Stimulated activated CD4-positive, alpha-beta T cell treated with anti-CD3 and anti-CD28 coated beads, TNF-alpha, amount 100 ng/mL, for 4 hours (primary cell): ENCODE data around the gene NANP.
"Not testable (repeated sequence)": the region's sequence is repeated elsewhere in the genome, so short reads cannot be mapped to it uniquely, and the experiment has no call there.

ENCODE experiments used
- DNase-seq, 3 experiments: peaks; one replicate each; pipeline ENCODE4 v3.0.0-alpha.2; 2020; ENCODE audit warnings: low read depth in 3 of 3

Gene NANP, protein sequence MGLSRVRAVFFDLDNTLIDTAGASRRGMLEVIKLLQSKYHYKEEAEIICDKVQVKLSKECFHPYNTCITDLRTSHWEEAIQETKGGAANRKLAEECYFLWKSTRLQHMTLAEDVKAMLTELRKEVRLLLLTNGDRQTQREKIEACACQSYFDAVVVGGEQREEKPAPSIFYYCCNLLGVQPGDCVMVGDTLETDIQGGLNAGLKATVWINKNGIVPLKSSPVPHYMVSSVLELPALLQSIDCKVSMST

GRCh38 chr20:25623736-25624499 is at the start of gene NANP:
NANP (minus strand) TSS chr20:25624014; CDS start chr20:25623948, 66 bp downstream.
- DNase-seq, result peak; percentile 71 to 77 (median 74)

DNA sequence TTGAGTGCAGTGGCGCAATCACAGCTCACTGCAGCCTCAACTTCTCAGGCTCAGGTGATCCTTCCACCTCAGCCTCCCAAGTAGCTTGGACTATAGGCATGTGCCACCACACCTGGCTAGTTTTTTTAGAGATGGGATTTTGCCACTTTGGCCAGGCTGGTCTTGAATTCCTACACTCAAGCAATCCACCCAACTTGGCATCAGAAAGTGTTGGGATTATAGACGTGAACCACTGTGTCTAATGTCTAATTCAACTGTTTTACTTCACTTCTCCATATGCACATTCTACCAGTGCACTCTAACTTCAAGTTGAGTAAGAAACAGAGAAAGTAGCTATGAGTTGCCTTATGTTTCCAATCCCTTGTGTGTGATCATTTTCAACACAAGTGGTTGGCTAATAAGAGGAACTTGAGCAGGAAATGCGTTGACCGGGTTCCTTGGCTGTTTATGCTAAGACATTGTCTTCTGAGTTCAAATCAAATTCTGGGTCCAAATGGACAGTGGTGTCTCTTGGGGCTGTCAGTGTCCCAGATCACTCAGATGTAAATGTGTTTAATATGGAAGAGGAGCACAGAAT is 48.9 kb upstream of the NANP start:
- DNase-seq, result no peak

GRCh38 chr20:25669826-25670422 is 46.1 kb upstream of the NANP start:
- no peak for DNase-seq

DNA sequence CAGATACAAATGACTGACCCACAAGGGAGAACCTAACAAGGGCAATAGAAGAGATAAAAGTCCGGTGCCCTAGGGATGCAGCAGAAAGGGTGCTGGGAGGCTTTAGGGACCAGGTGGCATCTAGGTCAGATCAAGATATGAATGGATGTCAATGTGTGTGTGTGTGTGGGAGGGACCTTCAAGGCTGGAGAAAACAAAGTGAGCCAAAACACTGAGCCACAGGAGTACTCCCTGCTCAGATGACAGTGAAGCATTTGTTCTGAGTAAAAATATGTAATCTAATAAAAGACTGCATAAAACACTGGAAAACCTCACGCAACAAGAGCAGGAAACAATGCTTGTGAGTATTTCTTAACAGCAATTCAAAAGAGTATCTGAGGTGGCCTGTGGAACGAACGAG is 44.6 kb upstream of the NANP start:
- no peak for DNase-seq

DNA sequence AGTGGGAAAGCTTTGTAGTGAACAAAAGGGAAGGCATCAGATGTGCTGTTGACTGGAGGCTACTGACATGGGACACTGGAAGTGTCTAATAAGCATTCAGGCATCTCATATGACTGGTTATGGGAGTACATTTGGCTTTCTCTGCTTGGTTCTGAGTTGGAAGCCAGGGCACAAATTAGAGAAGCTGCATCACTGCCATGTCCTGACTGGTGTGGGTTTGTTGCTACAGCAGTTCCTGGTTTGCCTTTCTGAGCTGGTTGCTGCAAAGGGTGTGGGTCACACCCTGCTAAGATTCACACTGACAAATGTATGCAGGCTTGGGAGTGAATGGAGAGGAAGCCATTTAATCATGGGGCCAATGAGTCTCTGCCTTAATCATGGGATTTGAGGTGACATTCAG is 36.2 kb upstream of the NANP start:
- no peak for DNase-seq

GRCh38 chr20:25654487-25654886 is 30.7 kb upstream of the NANP start:
- no peak for DNase-seq

- DNase-seq, result not testable (repeated sequence)
Measured at GRCh38 chr20:25652866-25653265, 29.1 kb upstream of the NANP start.

GRCh38 chr20:25644814-25645213 is 21.0 kb upstream of the NANP start:
- no peak for DNase-seq

DNA sequence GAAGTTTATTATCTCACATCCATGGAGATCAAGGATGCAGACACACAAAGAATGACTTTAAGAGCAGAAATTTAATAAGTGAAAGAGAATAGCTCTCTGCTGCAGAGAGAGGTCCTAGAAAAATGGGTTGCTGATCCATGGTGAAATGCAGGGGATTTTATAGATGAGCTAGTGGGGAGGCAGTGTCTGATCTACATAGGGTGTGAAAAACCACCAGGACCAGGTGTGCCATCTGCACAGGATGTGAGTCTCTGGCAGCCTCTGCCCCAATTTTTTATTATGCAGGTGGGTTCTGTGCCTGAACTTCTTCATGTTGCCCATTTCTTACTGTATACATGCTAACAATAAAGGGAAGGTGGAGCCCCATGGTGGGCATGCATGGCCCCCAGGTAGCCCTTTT is 19.9 kb upstream of the NANP start:
- DNase-seq, result no peak

DNA sequence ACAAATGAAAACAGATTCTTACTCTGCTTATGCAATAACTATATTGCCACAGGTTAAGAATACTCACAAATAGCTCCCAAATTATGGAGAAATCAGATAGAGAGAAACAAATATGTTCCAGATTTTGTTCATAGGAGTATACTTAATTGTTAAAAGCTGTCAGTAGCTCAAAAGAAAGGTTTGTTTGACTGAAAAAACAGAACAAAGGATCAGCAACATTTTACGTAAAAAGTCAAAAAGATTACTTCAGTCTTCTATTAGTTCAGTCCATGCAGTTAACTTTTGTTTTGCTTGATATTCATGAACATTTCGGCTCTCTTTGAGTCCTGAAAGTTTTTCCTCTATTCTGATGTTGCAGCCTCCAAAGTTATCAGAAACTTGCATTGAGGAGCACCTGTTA is 13.4 kb upstream of the NANP start:
- no peak for DNase-seq

GRCh38 chr20:25632940-25633790 is 9.4 kb upstream of the NANP start:
- DNase-seq, result no peak

DNA sequence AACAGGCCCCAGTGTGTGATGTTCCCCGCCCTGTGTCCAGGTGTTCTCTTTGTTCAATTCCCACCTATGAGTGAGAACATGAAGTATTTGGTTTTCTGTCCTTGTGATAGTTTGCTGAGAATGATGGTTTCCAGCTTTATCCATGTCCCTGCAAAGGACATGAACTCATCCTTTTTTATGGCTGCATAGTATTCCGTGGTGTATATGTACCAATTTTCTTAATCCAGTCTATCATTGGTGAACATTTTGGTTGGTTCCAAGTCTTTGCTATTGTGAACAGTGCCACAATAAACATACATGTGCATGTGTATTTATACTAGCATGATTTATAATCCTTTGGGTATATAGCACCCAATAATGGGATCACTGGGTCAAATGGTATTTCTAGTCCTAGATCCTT is 6.8 kb upstream of the NANP start:
- not testable (repeated sequence) for DNase-seq

DNA sequence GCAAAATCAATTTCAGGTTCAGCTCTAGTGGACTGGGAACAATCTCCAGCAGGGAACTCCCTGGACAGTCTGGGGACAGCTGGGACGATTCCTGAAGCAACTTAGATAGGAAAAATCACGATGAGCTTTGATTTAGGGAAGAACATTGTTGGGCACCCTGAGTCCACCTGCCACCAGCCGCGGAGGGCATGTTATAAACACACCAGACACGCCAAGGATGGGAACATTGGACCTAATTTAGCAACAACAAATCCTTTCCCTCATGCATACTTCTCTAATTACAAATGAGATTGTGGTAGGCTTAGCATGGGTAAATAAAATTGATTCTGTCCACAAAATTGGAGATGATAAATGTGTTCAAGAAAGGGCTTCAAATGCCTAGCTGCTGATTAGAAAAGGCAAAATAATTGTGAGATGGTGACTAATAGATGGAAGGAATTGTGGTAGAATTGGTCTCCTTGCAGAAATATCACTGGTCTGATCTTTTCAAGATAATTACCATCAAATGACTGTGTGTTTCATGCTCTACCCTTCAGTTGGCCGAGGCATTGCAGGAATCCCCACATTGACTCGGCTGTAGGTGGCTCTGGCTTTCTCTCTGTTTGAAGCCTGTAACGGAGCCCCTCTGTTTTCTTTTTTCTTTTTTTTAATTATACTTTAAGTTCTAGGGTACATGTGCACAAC is 6.1 kb upstream of the NANP start:
- DNase-seq, result no peak

- no peak for DNase-seq
Measured at GRCh38 chr20:25626779-25627178, 3.0 kb upstream of the NANP start.

DNA sequence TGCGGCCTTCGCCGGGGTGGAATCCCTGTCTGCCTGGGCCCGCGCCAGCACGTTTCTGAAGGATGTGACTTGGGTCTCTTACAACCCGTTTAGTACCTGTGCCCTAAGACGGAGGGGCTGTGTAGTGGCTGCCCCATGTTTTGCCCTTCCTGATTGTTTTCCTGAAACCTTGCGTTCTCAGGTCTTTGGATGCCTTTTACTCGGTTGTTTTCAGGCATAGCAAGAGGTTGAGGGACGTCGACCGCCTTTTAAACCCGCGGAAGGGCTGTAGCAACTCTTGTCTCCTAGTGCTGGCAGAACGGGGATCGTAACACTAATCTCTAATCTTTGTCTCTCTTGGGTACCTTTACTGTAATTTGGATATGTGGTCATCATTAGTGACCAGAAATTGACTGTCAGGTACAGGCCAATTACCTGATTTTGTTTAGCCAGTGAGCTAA is 706 bp upstream of the NANP start:
- no peak for DNase-seq

DNA sequence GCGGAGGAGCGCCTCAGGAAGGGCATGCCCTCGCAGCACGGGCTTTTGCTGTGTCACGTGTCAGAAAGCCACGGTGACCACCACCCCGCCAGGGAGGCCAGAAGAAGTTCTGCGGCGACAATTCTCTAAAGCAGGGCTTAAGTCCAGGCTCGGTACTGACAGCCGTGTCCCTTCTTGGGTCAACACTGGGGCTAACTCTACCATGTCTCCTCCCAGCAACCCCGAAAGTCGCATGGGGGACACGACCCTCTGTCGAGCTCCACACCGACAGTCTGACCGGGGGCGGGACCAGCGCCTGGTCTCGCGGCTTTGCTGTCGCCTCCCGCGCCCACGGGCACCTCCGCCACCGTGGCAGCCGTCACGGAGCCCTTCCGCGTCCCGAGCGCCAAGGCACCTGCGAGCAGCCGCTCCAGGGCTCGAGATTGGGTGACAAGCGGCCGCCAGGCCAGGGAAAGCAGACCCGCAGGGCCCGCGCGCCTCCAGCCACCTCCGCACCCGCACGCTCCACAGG is 534 bp downstream of the NANP start:
- no peak for DNase-seq

DNA sequence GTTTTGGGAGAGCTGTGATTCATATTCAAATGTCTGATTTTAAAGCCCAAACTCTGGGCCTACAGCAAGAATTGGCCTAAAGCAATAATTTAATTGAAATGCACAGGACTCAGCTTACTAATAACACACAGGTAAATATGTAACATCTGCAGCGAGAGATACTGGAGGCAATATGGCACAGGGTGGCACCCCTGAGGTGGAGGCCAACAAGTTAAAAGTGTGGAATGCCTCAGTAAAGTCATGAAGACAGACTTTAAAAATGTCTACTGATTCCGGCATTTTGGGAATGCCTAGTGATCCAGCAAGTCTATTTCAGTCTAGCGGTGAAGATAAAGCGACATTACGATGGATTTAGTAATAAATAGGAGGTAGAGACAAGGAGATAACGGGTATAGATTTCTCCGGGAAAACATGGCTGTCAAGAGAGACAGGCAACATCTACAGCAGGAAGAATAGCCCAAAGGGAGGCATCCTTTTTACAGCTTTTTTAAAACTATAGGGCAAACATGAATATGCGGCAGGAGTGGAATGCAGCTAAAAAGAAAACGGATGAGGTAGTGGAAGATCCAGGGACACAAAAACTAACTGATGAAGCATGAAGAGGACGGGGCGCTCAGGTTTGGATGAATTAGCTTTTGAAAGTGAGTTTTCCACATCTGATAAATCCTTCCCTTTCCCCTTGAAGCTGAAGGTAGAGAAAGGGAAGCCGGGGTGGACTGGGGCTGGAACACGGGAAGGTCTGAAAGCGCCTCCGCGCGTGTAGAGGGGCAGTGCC is 1.2 kb downstream of the NANP start:
- no peak for DNase-seq

GRCh38 chr20:25622049-25622448 is 1.8 kb downstream of the NANP start:
- DNase-seq, result no peak

GRCh38 chr20:25619514-25619913 is 4.3 kb downstream of the NANP start:
- no peak for DNase-seq

GRCh38 chr20:25608774-25609173 is 15.0 kb downstream of the NANP start:
- no peak for DNase-seq
